Measurements from ENCODE around the gene SLC25A42.
A peak's percentile ranks its signal among the peaks of the same experiment; 100 is the strongest.
"Not testable (repeated sequence)": the region's sequence is repeated elsewhere in the genome, so short reads cannot be mapped to it uniquely, and the experiment has no call there.

The SLC25A42 gene

DNA sequence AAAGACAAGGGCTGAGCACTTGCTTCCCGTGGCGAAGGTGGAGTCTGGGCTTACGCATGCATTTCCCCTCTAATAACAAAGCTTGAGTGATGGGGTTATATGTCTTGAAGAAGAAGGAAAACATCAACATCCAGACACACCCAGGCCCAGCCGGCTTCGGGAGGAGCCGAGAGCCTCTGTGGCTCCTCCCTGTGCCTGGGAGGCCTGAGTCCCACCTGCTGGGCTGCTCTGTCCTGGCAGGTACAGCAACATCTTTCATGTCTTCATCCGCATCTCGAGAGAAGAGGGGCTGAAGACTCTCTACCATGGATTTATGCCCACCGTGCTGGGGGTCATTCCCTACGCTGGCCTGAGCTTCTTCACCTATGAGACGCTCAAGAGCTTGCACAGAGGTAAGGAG is 43.9 kb downstream of the SLC25A42 start:
- DNase-seq, result no peak

DNA sequence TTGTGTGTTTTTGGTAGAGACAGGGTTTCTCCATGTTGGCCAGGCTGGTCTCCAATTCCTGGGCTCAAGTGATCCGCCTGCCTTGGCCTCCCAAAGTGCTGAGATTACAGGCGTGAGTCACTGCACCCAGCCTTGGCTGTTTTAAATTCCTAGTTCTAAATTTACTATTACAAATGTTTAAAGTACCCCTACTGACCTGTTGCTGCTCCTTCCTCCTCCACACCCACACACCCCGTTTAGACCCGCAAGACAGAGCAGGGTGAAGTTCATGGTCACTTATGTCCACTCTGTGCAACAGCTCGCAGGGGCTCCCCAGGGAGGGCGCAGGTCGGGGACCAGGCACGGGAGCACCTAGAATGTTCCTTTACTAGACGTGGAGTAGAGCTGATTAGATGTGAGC is 45.8 kb downstream of the SLC25A42 start:
- no peak for DNase-seq

GRCh38 chr19:19110410-19111135 is 46.8 kb downstream of the SLC25A42 start:
- no peak for DNase-seq

DNA sequence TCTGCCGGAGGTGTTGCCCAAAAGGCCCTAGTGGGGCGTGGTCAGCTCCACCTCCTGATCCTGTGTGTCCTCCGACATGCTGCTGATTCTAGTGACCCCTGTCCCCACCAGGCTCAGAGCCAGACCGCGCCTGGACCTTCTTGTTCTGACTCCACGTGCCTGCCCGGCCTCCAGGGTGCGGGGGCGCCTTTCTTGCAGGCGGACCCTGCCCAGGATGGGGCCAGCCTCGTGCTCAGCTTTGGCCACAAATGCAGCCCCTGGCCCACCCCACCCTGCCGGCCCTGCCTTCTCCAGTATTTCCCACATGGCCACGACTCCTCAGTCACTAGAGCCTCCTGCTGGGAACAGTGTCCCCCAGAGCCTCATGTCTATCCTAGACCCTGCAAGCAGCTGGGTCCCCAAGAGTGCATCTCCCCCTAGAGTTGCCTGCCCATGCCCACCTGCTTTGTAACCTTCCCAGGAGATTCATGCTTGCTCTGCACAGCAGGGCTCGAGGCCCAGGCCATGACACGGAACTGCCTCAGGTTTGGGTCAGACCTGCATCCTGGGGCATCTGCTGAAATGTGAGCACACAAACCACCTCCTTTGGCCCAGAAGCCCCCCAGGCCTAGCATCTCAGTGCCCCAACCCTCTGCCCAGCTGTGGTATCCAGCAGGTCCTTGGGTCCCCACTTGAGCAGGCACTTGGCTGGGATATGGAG is 47.5 kb downstream of the SLC25A42 start:
- no peak for DNase-seq

DNA sequence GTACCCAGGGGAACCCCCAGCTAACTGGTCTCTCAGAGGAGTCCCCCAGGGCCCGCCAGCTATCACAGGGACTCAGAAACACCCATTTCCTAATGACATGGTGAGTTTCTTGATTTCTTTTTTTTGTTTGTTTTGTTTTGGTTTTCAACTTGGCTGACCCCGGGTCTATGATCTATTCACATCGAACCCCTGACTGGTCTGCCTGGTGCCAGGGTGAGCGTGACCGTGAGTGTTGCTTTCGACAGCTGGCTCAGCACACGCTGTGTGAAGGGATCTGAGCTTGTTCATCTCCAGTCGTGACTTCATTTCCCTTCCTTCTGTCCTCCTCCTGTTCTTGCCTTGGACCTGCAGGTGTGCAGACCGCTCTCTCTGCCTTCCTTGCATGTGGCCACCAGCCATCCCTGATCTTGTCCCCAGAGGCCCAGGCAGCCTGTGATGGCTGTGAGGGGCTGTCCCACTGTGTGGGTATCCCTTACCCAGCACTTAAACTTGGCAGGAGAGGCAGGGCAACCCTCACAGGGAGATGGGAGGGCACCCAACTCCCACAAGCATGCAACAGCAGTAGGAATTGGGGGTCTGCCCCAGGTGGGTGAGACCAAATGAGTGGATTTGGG is 48.3 kb downstream of the SLC25A42 start:
- no peak for DNase-seq

DNA sequence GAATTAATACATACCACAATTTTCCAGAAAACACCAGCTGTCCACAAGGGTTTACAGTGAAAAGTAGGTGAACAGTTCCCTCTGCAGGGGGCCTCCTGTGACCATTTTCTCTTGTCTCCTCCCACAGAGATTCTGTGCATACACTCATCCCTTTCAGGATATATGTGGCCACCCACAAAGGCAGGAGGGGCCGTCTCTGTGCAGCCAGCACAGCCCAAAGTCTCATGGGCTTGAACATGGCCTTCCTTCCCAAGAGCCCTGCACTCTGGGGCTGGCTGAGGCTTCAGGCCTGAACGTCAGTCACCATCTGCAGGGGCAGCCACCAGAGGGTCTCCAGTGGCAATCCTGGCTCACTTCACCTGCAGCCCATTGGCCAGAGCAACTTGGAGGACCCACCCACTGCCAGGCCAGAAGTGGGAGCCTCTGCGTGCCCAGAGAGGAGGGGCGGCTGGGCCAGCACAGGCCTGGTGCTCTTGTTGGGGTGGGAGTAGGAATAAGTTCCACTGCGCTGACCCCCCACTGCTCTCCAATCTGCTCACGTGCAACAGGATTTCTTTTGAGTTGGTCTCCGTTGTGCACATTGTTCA is 49.3 kb downstream of the SLC25A42 start:
- no peak for DNase-seq

DNA sequence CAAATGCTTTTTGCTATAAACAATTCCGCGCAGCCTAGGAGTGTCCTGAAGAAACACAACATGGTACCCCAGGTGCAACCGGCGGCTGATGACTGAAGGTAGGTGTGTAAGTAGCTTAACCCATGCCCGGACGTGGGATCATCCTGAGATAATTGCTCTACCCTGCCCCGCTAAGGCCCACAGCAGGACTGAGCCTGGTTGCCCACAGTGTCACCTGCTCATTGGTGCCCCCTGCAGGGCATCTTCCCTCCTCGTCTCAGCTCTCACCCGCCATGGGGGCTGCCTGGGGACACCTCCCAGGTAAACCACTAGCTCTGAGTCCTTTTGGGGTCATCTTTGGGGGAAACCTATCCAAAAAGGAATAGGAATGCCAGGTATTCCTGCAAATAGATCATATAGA is 52.2 kb downstream of the SLC25A42 start:
- DNase-seq, result peak; percentile 79

GRCh38 chr19:19119325-19120237 is 55.8 kb downstream of the SLC25A42 start:
- DNase-seq, result no peak

DNA sequence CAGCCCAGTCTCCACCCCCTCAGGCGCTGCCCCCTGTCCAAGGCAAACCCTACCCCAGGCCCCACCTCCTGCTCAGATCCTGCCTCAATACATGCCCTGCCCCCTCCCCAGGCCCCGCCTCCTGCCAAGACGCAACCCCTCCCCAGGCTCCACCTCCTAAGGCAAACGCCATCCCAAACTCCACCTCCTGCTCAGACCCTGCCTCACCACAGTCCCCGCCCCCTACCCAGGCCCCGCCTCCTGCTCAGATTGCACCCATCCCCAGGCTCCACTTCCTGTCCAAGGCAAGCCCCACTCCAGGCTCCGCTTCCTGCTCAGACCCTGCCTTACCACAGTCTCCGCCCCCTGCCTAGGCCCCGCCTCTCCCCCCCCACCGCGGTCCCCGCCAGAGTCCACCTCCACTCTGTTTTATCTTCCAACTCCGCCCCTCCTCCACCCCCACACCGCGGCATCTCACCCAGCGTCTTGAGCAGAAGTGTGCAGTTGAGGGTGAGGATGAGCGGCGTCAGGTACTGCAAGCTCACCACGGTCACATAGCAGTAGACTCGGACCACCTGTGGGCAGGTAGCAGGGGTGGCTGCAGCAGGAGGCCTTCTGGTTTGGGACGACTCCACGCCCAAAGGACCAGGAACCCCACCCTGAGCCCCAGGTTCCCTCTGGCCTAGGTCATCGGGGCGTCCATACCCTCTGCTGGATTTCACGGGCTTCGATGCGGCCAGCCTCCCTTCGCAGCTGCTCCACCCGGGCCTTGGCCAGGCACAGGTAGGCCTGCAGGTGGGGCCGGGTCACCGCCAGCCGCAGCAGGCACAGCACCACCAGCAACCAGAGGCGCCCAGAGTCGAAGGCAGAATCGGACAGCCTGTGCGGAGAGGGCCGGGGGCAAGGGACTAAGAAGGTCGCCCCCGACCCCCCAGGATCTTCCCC is 56.8 kb downstream of the SLC25A42 start:
- no peak for DNase-seq

GRCh38 chr19:19121371-19121770 is 57.6 kb downstream of the SLC25A42 start:
- DNase-seq, result no peak

DNA sequence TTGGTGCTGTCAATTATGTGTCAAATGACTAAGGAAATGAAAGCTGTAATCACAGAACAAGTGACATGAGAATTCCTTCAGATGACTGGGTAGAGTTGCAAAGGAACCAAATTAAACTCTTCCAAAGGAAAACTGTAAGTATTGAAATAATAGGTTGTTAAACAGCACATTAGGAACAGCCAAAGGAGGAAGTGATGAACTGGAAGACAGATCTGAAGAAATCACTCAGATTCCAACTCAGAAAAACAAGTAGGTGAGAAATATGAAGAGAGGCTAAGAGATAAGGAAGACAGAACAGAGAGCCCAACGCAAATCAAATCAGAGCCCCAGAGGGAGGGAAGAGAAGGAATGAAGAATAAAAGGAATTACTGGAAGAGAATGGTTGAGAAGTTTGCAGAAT is 59.1 kb downstream of the SLC25A42 start:
- no peak for DNase-seq

GRCh38 chr19:19123386-19123785 is 59.6 kb downstream of the SLC25A42 start:
- no peak for DNase-seq

GRCh38 chr19:19126102-19126501 is 62.3 kb downstream of the SLC25A42 start:
- DNase-seq, result no peak

GRCh38 chr19:19131989-19132388 is 68.2 kb downstream of the SLC25A42 start:
- DNase-seq, result no peak

DNA sequence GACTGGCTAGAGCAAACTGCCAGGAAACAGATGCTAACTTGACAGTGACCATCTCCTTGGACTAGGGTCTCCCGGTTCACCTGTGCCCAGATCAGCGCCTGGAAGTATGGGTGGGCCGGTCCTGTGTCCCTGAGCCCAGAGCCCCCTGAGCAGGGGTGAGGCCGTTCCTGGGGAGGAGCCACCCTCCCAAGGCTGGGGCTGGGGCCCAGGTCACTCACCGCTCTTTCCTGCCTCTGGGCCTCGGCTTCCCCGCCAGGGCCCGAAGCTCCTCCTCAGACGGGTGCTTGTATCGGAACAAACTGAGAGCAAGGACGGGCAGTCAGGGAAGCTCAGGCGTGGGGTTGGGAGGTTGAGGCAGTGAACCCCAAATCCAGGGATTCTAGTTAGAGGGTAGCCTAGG is 69.1 kb downstream of the SLC25A42 start:
- no peak for DNase-seq

- no peak for DNase-seq
These were observed 70.2 kb downstream of the SLC25A42 start for GRCh38 chr19:19133985-19134384.

- peak; percentile 76 for DNase-seq
These were observed 70.9 kb downstream of the SLC25A42 start for GRCh38 chr19:19134687-19135158.

DNA sequence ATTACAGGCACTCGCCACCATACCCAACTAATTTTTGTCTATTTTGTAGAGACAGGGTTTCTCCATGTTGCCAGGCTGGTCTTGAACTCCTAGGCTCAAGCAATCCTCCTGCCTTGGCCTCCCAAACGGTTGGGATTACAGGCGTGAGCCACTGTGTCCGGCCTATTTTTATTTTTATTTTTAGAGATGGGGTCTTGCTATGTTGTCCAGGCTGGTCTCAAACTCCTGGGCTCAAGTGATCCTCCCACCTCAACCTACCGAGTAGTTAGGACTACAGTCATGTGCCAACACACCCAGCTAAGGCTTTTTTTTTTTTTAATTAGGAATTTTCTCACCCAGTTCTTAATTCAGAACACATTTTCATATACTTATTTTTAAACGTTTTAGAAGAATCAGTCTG is 71.9 kb downstream of the SLC25A42 start:
- DNase-seq, result not testable (repeated sequence)

- no peak for DNase-seq
These were observed 73.8 kb downstream of the SLC25A42 start for GRCh38 chr19:19137556-19138108.

- peak; percentile 98 for DNase-seq
These were observed 74.6 kb downstream of the SLC25A42 start, which contains the start of gene TMEM161A for GRCh38 chr19:19138109-19138981. Gene TMEM161A (minus strand): TSS chr19:19138478. CDS start chr19:19138428, 50 bp downstream.

Data from activated effector memory CD4-positive, alpha-beta T cell treated with anti-CD3 and anti-CD28 coated beads, Interleukin-2, amount 50 U/mL, for 16 hours (primary cell).